Calu3 (cell line): ENCODE results near the gene MYO9B. TPM values are rescaled to one million over a fixed set of nuclear protein-coding genes. Genes with fewer than 3 reads are reported as not detected.

Source experiments
- BruUV-seq: library from RNA; stranded (reverse); fragments of 400-500 nt; replicated peaks from 2 replicates; lab custom pipeline; 2021; lab: Mats Ljungman, UMichigan
- CTCF ChIA-PET: fragments of 300-600 bp; sonication (Branson Sonifier 250); formaldehyde crosslinking; loops from one replicate; lab custom pipeline; 2022; ENCODE audit warnings: antibody characterized with exemption; lab: Charles Lee
- DNase-seq: peaks from one replicate; pipeline ENCODE4 v3.0.0; 2022
- H3K27ac Mint-ChIP-seq: one replicate; pipeline ENCODE4 v1.8.0; 2022; ENCODE audit warnings: mixed read lengths; ENCODE audit not compliant: unreplicated experiment
- H3K27me3 Mint-ChIP-seq: one replicate; pipeline ENCODE4 v1.8.0; 2022; ENCODE audit warnings: mixed read lengths; ENCODE audit not compliant: unreplicated experiment
- H3K36me3 Mint-ChIP-seq: one replicate; pipeline ENCODE4 v1.8.0; 2022; ENCODE audit warnings: mild to moderate bottlenecking, moderate library complexity, mixed read lengths; ENCODE audit not compliant: insufficient read depth, unreplicated experiment
- H3K4me1 Mint-ChIP-seq: one replicate; pipeline ENCODE4 v1.8.0; 2022; ENCODE audit warnings: mild to moderate bottlenecking, low read depth, mixed read lengths; ENCODE audit not compliant: unreplicated experiment
- H3K4me3 Mint-ChIP-seq: one replicate; pipeline ENCODE4 v1.8.0; 2022; ENCODE audit warnings: mild to moderate bottlenecking, low read depth, moderate library complexity, mixed read lengths; ENCODE audit not compliant: unreplicated experiment
- H3K9me3 Mint-ChIP-seq: one replicate; pipeline ENCODE4 v1.8.0; 2022; ENCODE audit warnings: low read depth, mixed read lengths; ENCODE audit not compliant: unreplicated experiment
- intact Hi-C: fragments of 100-400 bp; cut with micrococcal nuclease; formaldehyde crosslinking; loops from one replicate; pipeline ENCODE4 v1.10.0; 2022; ENCODE audit not compliant: unreplicated experiment
- total RNA-seq: library from RNA; stranded (reverse); gene quantifications from 2 replicates; pipeline ENCODE4 v1.2.3, GENCODE V29; 2022
- TF ChIP-seq, protein P1 (sequence below): fragments of 200-600 bp; IDR thresholded peaks from one replicate; pipeline ENCODE4 v1.8.0; 2022; ENCODE audit warnings: antibody characterized with exemption; ENCODE audit not compliant: unreplicated experiment

Gene MYO9B
- total RNA-seq, 1 experiment from 2014 or later: 38.4 TPM

DNA sequence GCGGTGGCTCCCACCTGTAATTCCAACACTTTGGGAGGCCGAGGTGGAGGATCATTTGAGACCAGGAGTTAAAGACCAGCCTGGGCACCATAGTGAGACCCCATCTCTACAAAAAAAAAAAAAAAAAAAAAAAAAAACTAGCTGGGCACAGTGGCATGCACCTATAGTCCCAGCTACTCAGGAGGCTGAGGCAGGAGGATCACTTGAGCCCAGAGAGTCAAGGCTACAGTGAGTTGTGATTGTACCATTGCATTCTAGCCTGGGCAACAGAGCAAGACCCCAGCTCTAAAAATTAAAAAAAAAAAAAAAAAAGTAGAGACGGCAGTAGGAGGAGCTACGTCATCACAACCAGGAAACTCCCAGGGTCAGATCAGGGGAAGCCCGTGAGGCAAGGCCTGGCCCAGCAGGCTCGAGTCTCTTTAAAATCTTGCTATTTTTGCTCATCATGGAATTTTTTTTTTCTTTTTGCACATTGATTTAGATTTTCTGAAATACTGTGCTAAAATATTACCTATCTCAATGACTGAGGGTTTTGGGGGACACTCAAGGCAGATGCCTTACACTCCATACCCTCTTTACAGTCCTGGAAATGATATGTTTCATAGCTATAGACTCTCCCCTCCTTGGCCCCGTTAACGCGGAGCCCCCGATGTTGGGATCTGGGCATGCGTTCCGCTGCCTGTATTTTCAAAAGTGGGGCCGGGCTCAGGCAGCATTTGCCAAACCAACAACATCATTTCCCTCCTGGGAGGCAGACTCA lies 95.1 kb downstream of the MYO9B start:
- intact Hi-C loops: no loop called here
- Mint-ChIP-seq H3K27ac (no peak overlapping the region), H3K9me3 (no peaks in the 10 kb centered on the region), H3K4me1 (peaks cover 8% of the 10 kb centered on the region), H3K36me3 (peaks cover 21% of the 10 kb centered on the region), H3K27me3 (no peaks in the 10 kb centered on the region), H3K4me3 (no peak overlapping the region)
- TF ChIP-seq, protein P1, sequence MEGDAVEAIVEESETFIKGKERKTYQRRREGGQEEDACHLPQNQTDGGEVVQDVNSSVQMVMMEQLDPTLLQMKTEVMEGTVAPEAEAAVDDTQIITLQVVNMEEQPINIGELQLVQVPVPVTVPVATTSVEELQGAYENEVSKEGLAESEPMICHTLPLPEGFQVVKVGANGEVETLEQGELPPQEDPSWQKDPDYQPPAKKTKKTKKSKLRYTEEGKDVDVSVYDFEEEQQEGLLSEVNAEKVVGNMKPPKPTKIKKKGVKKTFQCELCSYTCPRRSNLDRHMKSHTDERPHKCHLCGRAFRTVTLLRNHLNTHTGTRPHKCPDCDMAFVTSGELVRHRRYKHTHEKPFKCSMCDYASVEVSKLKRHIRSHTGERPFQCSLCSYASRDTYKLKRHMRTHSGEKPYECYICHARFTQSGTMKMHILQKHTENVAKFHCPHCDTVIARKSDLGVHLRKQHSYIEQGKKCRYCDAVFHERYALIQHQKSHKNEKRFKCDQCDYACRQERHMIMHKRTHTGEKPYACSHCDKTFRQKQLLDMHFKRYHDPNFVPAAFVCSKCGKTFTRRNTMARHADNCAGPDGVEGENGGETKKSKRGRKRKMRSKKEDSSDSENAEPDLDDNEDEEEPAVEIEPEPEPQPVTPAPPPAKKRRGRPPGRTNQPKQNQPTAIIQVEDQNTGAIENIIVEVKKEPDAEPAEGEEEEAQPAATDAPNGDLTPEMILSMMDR: no peak
- DNase-seq: no peak
- no TSS peak for BruUV-seq
- CTCF ChIA-PET: interaction anchor here (0.6 kb wide), 1 partner anchor 23 kb away, joined by 3 read pairs; no protein-coding TSS in a partner anchor

DNA sequence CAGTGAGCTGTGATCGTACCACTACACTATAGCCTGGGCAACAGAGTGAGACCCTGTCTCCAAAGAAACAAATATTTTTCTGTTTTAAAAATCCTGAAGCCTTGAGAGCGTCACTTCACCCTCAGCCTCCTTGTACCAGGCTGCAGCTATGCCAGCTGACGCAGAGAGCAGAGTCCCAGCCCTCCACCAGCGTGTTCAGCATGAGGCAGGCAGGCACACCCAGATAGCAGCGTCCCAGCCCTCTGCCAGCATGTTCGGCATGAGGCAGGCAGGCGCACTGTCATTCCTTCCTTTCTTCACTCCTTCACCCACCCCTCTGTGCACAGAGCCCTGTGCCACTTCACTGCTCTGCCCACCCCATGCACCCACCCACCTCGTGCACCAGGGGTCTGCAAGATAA lies 96.3 kb downstream of the MYO9B start:
- TF ChIP-seq, protein P1: no peak
- Mint-ChIP-seq H3K4me1 (peaks cover 8% of the 10 kb centered on the region), H3K27me3 (no peaks in the 10 kb centered on the region), H3K4me3 (no peak overlapping the region), H3K27ac (no peak overlapping the region), H3K9me3 (no peaks in the 10 kb centered on the region), H3K36me3 (peaks cover 21% of the 10 kb centered on the region)
- BruUV-seq: no TSS peak
- intact Hi-C loops: no loop called here
- DNase-seq: no peak
- CTCF ChIA-PET: no interaction called here

DNA sequence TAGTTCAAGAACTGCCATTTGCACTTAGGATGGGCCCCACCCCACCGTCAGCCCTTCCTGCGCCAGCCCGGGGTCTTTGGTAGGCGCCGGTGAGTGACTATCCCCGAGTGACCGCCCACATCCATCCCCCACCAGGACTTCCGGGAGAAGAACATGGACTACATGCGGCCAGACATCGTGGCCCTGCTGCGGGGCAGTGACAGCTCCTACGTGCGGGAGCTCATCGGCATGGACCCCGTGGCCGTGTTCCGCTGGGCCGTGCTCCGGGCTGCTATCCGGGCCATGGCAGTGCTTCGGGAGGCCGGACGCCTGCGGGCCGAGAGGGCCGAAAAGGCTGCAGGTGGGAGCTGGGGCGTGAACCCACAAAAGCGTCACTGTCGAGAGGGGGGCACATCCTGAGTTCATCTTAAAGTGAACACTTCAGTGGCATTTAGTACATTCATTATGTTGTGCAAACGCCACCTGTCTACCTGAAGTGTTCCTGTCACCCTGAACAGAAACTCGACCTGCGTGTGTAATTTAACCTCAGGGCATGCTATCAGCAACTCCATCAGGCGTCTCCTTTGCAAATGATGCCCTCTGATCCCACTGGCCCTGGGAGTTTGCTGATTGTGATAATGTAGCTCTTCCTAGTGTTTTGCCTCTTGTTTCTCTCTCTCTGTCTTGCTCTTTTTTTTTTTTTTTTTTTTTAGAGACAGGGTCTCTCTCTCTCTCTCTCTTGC lies 97.2 kb downstream of the MYO9B start:
- intact Hi-C loops: no loop called here
- Mint-ChIP-seq H3K9me3 (no peaks in the 10 kb centered on the region), H3K27me3 (no peaks in the 10 kb centered on the region), H3K4me1 (peaks cover 8% of the 10 kb centered on the region), H3K4me3 (no peak overlapping the region), H3K27ac (no peak overlapping the region), H3K36me3 (peaks cover 21% of the 10 kb centered on the region)
- TF ChIP-seq, protein P1: no peak
- no peak for DNase-seq
- CTCF ChIA-PET: interaction anchor here (0.7 kb wide), 1 partner anchor 868 kb away, joined by 3 read pairs; no protein-coding TSS in a partner anchor
- no TSS peak for BruUV-seq

DNA sequence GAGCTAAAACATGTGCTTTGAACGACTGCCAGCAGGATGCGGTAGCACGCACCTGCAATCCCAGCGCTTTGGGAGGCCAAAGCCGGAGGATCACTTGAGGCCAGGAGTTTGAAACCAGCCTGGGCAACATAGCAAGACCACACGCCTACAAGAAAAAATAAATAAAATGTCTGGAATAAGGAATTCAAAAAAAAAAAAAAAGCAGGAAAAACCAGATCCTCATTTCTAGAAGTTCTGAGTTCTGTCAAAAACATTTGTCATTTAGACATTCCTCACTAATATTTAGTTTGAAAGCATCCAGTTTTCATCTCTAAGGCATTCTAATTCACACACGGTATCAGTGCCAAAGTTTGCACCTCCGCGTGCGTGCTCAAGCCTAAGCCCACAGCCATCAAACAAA lies 102.7 kb downstream of the MYO9B start:
- CTCF ChIA-PET: no interaction called here
- Mint-ChIP-seq H3K9me3 (no peaks in the 10 kb centered on the region), H3K27ac (no peak overlapping the region), H3K4me1 (peaks cover 3% of the 10 kb centered on the region), H3K4me3 (no peak overlapping the region), H3K27me3 (no peaks in the 10 kb centered on the region), H3K36me3 (peaks cover 7% of the 10 kb centered on the region)
- intact Hi-C loops: no loop called here
- BruUV-seq: no TSS peak
- TF ChIP-seq, protein P1: no peak
- no peak for DNase-seq
